Hematopoietic multipotent progenitor cell treated with erythropoietin and hydrocortisone succinate and interleukin-3 and kit ligand, for 4 days (in vitro differentiated cells): Measurements from ENCODE around the gene SNX10.

Source experiments
- DNase-seq: peaks from one replicate; pipeline ENCODE4 v3.0.0-alpha.2; 2015

The SNX10 gene

DNA sequence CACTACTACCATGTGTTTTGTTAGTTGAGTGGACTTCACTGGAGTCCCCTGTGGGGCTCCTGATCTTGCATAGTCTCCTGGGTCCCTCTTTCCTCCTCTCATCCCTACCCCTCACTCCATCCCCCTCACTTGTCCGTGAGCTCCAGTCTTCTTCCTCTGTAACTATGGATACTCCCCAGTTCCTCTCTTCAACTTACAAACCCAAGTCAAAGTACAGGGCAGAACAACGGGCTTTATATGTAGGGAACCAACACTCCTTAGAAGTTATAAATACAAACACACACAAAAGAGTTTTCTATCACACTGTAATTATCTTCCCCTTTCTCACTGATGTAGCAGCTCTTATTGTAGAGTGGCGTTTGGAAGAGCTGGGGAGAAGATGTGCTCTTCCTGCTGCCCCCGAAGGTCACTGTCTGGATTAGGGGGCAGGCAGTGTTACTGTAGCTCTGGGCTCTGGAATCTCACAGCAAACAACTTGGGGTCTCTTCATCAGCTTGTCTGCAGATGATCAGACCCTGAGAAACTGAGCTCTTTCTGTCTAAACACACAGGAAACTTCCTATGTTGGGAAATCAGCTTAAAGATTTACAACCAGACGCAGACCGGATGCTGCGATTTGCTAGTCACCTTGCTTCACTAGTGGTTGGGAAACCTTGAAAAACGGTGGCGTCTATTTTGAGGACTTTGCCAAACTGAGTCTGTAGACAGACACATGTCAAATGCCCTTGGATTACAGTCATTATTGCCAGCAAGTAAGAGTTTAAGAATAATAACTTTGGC lies 13.6 kb downstream of the SNX10 start:
- DNase-seq = peak; percentile 83

DNA sequence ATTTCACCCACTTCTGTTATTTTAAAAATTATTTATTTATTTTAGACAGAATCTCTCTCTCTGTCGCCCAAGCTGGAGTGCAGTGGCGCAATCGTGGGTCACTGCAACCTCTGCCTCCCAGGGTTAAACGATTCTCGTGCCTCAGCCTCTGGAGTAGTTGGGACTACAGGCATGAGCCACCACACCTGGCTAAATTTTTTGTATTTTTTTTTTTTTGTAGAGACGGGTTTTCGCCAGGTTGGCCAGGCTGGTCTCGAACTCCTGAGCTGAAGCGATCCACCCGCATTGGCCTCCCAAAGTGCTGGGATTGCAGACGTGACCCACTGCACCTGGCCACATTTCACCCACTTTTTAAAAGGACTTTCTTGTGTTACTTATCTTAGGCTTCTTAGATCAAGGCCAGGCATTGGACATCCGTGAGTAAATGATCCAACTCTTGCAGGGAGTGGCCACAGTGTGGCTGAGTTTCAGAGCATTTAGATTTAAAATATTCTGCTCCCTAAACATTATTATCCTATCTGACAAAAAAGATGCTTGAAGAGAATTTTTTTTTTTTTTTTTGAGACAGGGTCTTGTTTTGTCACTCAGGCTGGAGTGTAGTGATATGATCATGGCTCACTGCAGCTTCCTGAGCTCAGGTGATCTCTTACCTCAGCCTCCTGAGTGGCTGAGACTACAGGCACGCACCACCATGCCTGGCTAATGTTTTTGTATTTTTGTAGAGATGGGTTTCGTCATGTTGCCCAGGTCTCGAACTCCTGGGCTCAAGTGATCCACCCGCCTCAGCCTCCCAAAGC lies 14.4 kb downstream of the SNX10 start:
- DNase-seq = no peak

DNA sequence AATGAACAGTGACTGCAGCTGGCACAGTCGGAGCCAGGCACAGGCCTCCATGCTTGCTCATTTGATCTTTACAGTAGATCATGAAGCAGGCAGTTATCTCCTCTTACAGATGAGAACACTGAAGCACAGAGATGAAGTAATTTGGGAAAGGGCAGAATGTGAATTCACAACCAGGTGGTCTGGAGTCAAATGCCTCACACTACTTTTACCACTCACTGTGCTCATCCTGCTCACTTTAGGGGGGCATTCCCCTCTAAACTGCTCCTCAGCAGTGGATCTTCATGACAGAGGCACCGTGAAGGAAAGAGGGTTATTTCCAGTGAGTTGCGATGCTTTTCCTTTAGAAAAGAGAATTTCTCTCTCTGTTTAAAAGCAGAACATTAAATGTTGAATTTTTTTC lies 15.1 kb downstream of the SNX10 start:
- DNase-seq = no peak

DNA sequence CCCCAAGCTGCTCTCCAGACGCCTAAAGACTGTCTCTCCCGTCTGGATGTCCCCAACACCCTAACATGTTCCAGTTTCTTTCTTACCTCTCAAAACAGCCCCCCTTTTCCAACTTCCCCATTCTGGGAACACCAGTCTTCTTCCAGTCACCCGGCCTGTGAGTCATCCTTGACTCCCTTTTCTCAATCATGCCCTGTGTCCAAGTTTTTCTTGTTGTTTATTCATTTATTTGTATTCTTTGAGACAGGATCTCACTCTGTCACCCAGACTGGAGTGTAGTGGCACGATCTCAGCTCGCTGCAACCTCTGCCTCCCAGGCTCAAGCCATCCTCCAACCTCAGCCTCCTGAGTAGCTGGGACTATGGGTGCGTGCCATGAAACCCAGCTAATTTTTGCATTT lies 15.6 kb downstream of the SNX10 start:
- peak; percentile 19 for DNase-seq

DNA sequence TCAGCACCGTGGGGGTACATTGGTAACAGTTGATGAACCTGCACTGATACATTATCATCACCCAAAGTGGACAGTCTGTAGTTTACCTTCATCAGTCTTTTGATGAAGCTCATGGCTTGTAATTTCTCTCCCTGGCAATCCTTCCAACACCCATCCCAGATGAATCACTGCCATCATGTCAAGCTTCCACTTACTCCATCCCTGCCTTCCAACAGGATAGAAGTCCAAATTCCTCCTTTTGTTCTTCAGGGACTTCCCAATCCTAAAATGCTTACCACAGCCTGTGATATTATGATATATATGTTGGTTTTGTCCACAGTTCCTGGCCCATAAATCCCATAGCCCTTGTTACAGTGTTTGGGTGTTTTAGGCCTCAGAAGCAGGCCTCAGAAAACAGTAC lies 16.1 kb downstream of the SNX10 start:
- DNase-seq = no peak

DNA sequence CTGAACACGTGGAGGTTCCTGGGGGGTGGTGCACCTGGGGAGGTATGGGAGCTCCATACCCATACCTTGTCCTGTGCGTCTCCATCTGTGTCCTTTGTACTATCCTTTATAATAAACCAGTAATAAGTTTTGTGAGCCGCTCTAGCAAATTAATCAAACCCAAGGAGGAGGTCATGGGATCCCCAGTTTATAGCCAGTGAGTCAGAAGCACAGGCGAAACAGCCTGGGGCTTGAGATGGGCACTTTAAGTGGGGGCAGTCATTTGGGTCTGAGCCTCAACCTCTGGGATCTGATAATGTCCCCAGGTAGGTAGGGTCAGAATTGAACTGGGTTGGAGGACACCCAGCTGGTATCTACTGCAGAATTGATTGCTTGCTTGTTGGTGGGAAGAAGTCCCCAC lies 16.9 kb downstream of the SNX10 start:
- no peak for DNase-seq

DNA sequence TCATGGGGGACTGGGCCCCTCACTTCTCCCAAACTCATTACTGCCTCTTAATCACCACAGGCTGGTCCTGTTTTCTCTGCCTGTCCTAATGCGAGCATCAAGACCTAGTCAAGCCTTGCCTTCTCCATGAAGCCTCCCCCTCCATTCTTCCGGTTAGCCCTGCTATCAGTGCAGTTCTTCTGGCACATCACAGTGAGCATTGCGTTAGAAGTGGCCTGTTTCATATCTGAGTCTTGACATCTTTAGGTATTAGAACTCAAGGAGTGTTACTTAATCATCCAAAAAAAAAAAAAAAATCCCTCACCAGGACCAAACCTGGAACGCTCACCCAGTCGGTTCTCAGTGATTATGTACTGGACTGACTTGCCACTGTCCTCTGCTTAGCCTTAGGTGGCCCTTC lies 17.4 kb downstream of the SNX10 start:
- DNase-seq = no peak

DNA sequence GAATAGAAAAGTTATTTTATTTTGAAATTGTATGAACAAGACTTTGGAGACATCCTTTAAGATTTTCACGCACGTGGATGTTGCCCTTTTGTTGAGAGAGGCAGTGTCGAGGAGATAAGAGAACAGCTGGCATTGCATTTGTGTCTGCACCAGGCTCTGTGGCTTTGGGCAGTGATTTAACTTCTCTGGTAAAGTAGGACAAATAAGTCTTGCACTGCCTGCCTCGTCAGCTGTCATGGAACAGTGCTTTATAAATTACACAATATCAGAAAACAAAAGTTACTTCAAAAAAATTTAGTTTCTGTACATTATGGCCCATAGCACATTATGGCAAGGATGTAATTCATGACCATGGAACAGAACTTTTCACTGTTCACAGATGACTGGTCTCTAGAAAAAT lies 20.1 kb downstream of the SNX10 start:
- peak; percentile 30 for DNase-seq

- no peak for DNase-seq
These were observed 25.5 kb downstream of the SNX10 start for GRCh38 chr7:26317211-26317610.

GRCh38 chr7:26318921-26319320 lies 27.3 kb downstream of the SNX10 start:
- peak; percentile 26 for DNase-seq

DNA sequence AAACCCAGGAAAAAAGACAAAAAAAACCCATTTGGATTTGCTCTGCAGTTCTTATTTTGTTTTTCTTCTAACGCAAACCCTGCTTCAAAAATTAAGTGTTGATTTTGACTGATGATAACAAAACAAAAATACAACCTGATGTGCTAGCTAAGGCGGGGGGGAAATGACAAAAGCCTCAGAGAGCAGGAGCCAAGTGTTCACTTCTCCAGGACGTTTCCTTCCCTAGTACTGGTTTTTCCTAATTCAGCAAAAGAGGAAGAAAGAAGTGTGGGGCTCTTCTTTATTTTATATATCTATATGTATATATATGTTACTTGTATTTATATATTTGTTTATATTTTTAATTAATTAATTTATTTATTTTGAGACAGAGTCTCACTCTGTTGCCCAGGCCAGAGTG lies 28.0 kb downstream of the SNX10 start:
- no peak for DNase-seq

DNA sequence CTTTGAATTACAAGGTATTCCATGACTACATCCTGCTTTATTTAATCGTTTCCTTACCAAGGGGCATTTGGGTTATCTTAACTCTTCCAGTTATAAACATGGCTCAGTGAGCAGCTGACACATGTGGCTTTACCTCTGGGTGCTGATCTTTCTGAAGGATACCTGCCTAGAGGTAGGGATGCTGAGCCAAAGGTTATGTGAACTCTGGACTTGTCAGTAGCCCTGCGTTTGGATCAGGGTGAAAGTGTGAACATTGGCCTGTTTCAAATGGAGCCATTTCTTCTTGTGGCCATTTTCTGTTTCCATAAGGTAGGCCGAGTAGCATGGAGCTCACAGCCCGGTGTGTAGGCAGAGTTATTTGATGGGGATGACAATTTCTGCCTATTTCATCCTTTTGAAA lies 29.2 kb downstream of the SNX10 start:
- no peak for DNase-seq

- no peak for DNase-seq
These were observed 29.8 kb downstream of the SNX10 start for GRCh38 chr7:26321435-26321834.

- no peak for DNase-seq
These were observed 34.5 kb downstream of the SNX10 start for GRCh38 chr7:26326211-26326610.

GRCh38 chr7:26328498-26329390 lies 37.1 kb downstream of the SNX10 start:
- DNase-seq = no peak

DNA sequence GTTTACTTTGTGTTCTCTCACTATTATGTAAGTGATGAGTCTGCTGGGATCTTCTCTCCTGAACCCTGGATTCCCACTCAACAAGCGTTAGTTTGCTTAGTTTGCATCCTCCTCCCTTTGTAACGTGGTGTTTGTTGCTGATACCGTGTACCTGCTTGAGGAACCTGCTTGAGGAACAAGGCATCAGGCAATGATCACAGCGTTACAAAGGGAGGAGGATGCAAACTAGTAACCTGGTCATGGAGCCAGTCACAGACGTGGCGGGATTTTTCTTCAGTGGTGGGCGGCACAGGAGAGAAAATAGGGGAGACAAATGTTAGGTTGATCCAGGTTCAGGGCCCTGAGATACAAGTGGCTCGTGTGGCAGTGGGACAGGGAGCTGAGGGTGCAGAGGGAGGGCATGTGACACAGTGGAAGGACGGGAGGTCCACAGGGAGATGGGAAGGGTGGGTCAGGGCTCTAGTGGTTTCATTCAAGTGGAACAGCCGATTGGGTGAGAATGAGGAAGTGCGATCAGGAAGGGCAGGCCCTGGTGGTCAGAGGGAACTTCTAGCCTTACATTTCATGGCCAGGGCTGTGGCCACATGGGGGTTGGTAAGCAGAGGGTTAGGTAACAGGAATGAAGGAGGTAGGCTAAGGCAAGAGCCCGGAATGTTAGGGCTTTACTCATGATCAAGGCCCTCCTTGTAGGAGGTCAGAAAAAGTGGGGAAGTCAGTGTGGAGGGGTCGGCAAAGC lies 38.0 kb downstream of the SNX10 start:
- DNase-seq = peak; percentile 77

GRCh38 chr7:26331113-26331512 lies 39.5 kb downstream of the SNX10 start:
- DNase-seq = no peak

GRCh38 chr7:26331789-26332188 lies 40.1 kb downstream of the SNX10 start:
- no peak for DNase-seq

GRCh38 chr7:26332698-26333097 lies 41.0 kb downstream of the SNX10 start:
- no peak for DNase-seq

GRCh38 chr7:26334166-26334859 lies 42.7 kb downstream of the SNX10 start:
- DNase-seq = peak; percentile 29

DNA sequence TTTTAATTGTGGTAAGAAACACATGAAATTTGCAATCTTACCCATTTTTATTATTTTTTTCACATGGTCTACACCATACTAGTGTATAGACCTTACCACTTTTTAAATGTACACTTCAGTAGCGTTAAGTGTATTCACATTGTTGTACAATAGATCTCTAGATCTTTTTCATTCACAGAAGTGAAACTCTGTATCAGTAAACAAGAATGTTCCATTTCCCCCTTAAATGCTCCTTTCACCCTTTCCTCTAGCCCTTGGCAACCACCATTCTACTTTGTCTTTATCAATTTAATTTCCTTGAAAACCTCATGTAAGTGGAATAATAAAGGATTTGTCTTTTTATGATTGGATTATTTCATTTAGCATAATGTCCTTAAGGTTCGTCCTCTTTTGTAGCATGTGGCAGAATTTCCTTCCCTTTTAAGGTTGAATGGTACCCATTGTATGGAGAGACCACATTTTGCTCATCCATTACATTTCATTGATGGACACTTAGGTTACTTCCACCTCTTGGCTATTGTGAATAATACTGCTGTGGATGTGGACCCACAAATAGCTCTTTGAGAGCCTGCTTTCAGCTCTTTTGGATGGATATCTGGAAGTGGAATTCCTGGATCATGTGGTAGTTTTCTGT lies 45.7 kb downstream of the SNX10 start:
- DNase-seq = no peak
